Trophoblast cell (in vitro differentiated cells and primary cell): ENCODE results near the gene ANP32B.

ENCODE experiments used
- DNase-seq, 2 donors: peaks; one replicate each; pipeline ENCODE4 v3.0.0-alpha.2; 2016
- H2AFZ ChIP-seq: 2 replicates; pipeline ENCODE4 v1.6.1; 2013; ENCODE audit warnings: low read length, moderate library complexity, mild to moderate bottlenecking; ENCODE audit not compliant: insufficient read depth, poor library complexity
- H2AK5ac ChIP-seq: 2 replicates; pipeline ENCODE4 v1.6.1; 2013; ENCODE audit warnings: mild to moderate bottlenecking, low read length
- H2BK120ac ChIP-seq: 2 replicates; pipeline ENCODE4 v1.6.1; 2013; ENCODE audit warnings: low read length, mild to moderate bottlenecking, moderate library complexity; ENCODE audit not compliant: insufficient read depth, poor library complexity
- H2BK12ac ChIP-seq: 2 replicates; pipeline ENCODE4 v1.6.1; 2013; ENCODE audit warnings: mild to moderate bottlenecking, low read length, moderate library complexity
- H2BK5ac ChIP-seq: 2 replicates; pipeline ENCODE4 v1.6.1; 2013; ENCODE audit warnings: low read length, low read depth, moderate library complexity, mild to moderate bottlenecking; ENCODE audit not compliant: poor library complexity
- H3K14ac ChIP-seq: 2 replicates; pipeline ENCODE4 v1.6.1; 2013; ENCODE audit warnings: mild to moderate bottlenecking, low read length
- H3K18ac ChIP-seq: 2 replicates; pipeline ENCODE4 v1.6.1; 2013; ENCODE audit warnings: mild to moderate bottlenecking, low read length
- H3K23ac ChIP-seq: 2 replicates; pipeline ENCODE4 v1.6.1; 2013; ENCODE audit warnings: low read length
- H3K27ac ChIP-seq: 2 replicates; pipeline ENCODE4 v1.5.1; 2013; ENCODE audit warnings: low read depth, mild to moderate bottlenecking, inconsistent platforms, low read length, moderate library complexity
- H3K27me3 ChIP-seq: 2 replicates; pipeline ENCODE4 v1.6.1; 2013; ENCODE audit warnings: inconsistent platforms, mild to moderate bottlenecking, low read length, moderate library complexity; ENCODE audit not compliant: insufficient read depth
- H3K36me3 ChIP-seq, 2 experiments: 1 replicate in 1 of 2; 2 replicates in 1 of 2; pipeline ENCODE4 v1.6.1; 2013; ENCODE audit warnings: low read length in 2 of 2, mild to moderate bottlenecking in 2 of 2, moderate library complexity in 1 of 2; ENCODE audit not compliant: insufficient read depth in 2 of 2, control insufficient read depth in 1 of 2
- H3K4ac ChIP-seq: 2 replicates; pipeline ENCODE4 v1.6.1; 2013; ENCODE audit warnings: low read depth, mild to moderate bottlenecking, low read length, moderate library complexity
- H3K4me1 ChIP-seq, 2 experiments: 1 replicate in 1 of 2; 2 replicates in 1 of 2; pipeline ENCODE4 v1.6.1; 2013; ENCODE audit warnings: low read length in 2 of 2, mild to moderate bottlenecking in 2 of 2, moderate library complexity in 1 of 2; ENCODE audit not compliant: insufficient read depth in 2 of 2, control insufficient read depth in 1 of 2
- H3K4me2 ChIP-seq: 2 replicates; pipeline ENCODE4 v1.6.1; 2013; ENCODE audit warnings: inconsistent platforms, mild to moderate bottlenecking, low read length, moderate library complexity
- H3K4me3 ChIP-seq: 2 replicates; pipeline ENCODE4 v1.5.1; 2013; ENCODE audit warnings: mild to moderate bottlenecking, low read depth, low read length, inconsistent platforms
- H3K79me1 ChIP-seq: one replicate; pipeline ENCODE4 v1.6.1; 2013; ENCODE audit warnings: low read length
- H3K79me2 ChIP-seq: 2 replicates; pipeline ENCODE4 v1.6.1; 2013; ENCODE audit warnings: low read length, mild to moderate bottlenecking; ENCODE audit not compliant: control insufficient read depth, insufficient read depth, poor library complexity
- H3K9ac ChIP-seq: 2 replicates; pipeline ENCODE4 v1.6.1; 2013; ENCODE audit warnings: mild to moderate bottlenecking, low read length
- H3K9me3 ChIP-seq: 2 replicates; pipeline ENCODE4 v1.6.1; 2013; ENCODE audit warnings: low read depth, mild to moderate bottlenecking, control low read depth, inconsistent platforms, low read length; ENCODE audit not compliant: insufficient read depth
- H4K12ac ChIP-seq: 2 replicates; pipeline ENCODE4 v1.6.1; 2013; ENCODE audit warnings: low read depth, mild to moderate bottlenecking, low read length, moderate library complexity
- H4K8ac ChIP-seq: 2 replicates; pipeline ENCODE4 v1.6.1; 2013; ENCODE audit warnings: low read depth, mild to moderate bottlenecking, low read length, moderate library complexity
- H4K91ac ChIP-seq: one replicate; pipeline ENCODE4 v1.6.1; 2013; ENCODE audit warnings: low read depth, mild to moderate bottlenecking, low read length, moderate library complexity
- WGBS: extraction: QIAGEN DNeasy Blood & Tissue Kit; methylation state at CpG from one replicate; pipeline ENCODE4 v1.1.7; 2013; ENCODE audit warnings: missing lambda C conversion rate; ENCODE audit not compliant: insufficient read length, insufficient coverage; ENCODE audit errors: extremely low coverage; 5-methylcytosine and 5-hydroxymethylcytosine counted together

Gene ANP32B

GRCh38 chr9:97981846-97982682 lies 1.1 kb upstream of the ANP32B start:
- Histone ChIP-seq H4K91ac (peak overlapping the region; percentile 94), H2BK120ac (peak overlapping the region; percentile 93), H2AFZ (peak overlapping the region; percentile 99), H3K27ac (no peak overlapping the region), H3K18ac (peak overlapping the region; percentile 94), H2AK5ac (peak overlapping the region; percentile 13), H4K8ac (peak overlapping the region; percentile 95), H3K23ac (no peak overlapping the region), H3K4me1 (peaks cover 8 to 11% of the 10 kb centered on the region in 2 experiments), H2BK5ac (no peak overlapping the region), H3K4ac (peak overlapping the region; percentile 39), H3K79me2 (peaks cover 27% of the 10 kb centered on the region), H3K36me3 (no peaks in the 10 kb centered on the region), H3K9ac (peak overlapping the region; percentile 74), H3K9me3 (peaks cover 3% of the 10 kb centered on the region), H3K27me3 (peaks cover 13% of the 10 kb centered on the region), H3K79me1 (peaks cover 24% of the 10 kb centered on the region), H3K4me2 (peak overlapping the region; percentile 95), H2BK12ac (no peak overlapping the region), H3K4me3 (peak overlapping the region; percentile 74), H4K12ac (peak overlapping the region; percentile 81), H3K14ac (peak overlapping the region; percentile 76)
- DNase-seq: no peak
- no CpG with 5 or more reads among the region's 15 CpGs for WGBS

GRCh38 chr9:97983589-97984187 lies 547 bp downstream of the ANP32B start:
- WGBS: no CpG with 5 or more reads among the region's 70 CpGs
- Histone ChIP-seq H3K36me3 (no peaks in the 10 kb centered on the region), H4K91ac (peak overlapping the region; percentile 97), H3K4me1 (peaks cover 8 to 11% of the 10 kb centered on the region in 2 experiments), H3K4ac (peak overlapping the region; percentile 87), H3K4me3 (peak overlapping the region; percentile 90), H3K79me1 (peaks cover 24% of the 10 kb centered on the region), H4K8ac (peak overlapping the region; percentile 95), H4K12ac (peak overlapping the region; percentile 98), H2BK5ac (peak overlapping the region; percentile 98), H2AK5ac (peak overlapping the region; percentile 68), H3K18ac (peak overlapping the region; percentile 99), H3K9me3 (peaks cover 3% of the 10 kb centered on the region), H2BK12ac (peak overlapping the region; percentile 29), H3K4me2 (peak overlapping the region; percentile 88), H2BK120ac (peak overlapping the region; percentile 96), H2AFZ (peak overlapping the region; percentile 98), H3K27me3 (peaks cover 13% of the 10 kb centered on the region), H3K27ac (peak overlapping the region; percentile 92), H3K23ac (no peak overlapping the region), H3K9ac (peak overlapping the region; percentile 88), H3K79me2 (peaks cover 29% of the 10 kb centered on the region), H3K14ac (peak overlapping the region; percentile 96)
- DNase-seq: peak; percentile 28 to 55

GRCh38 chr9:97984188-97985057 lies 1.3 kb downstream of the ANP32B start:
- Histone ChIP-seq H2AFZ (peak overlapping the region; percentile 98), H3K4ac (peak overlapping the region; percentile 87), H3K18ac (peak overlapping the region; percentile 99), H3K23ac (no peak overlapping the region), H3K27me3 (peaks cover 13% of the 10 kb centered on the region), H2BK120ac (peak overlapping the region; percentile 95), H3K9me3 (peaks cover 3% of the 10 kb centered on the region), H3K27ac (peak overlapping the region; percentile 92), H3K79me1 (peaks cover 24% of the 10 kb centered on the region), H2AK5ac (peak overlapping the region; percentile 84), H3K4me3 (peak overlapping the region; percentile 90), H4K8ac (peak overlapping the region; percentile 95), H4K91ac (peak overlapping the region; percentile 97), H3K79me2 (peaks cover 29% of the 10 kb centered on the region), H2BK12ac (peak overlapping the region; percentile 17), H3K9ac (peak overlapping the region; percentile 88), H3K4me1 (peaks cover 8 to 11% of the 10 kb centered on the region in 2 experiments), H2BK5ac (peak overlapping the region; percentile 98), H3K4me2 (peak overlapping the region; percentile 88), H4K12ac (peak overlapping the region; percentile 91), H3K36me3 (no peaks in the 10 kb centered on the region), H3K14ac (peak overlapping the region; percentile 96)
- DNase-seq: peak; percentile 62 to 83
- WGBS: no CpG with 5 or more reads among the region's 116 CpGs
